SK-N-SH (cell line): ENCODE measurements around the gene IL22RA1. TPM values are rescaled to one million over a fixed set of nuclear protein-coding genes. Genes with fewer than 3 reads are reported as not detected.

Experiments used
- CTCF ChIA-PET: fragments of 300-600, 350-600 bp; formaldehyde crosslinking; extraction: SDS; loops from one replicate; lab custom pipeline; 2021; lab: Yijun Ruan, JAX
- POLR2A ChIA-PET: fragments of 350-600 bp; sonication (Branson Sonifier 250); formaldehyde crosslinking; extraction: SDS; loops from one replicate; lab custom pipeline; 2020; ENCODE audit warnings: antibody characterized with exemption, inconsistent platforms; lab: Yijun Ruan, JAX
- DNase-seq: peaks from one replicate; pipeline ENCODE4 v3.0.0; 2012
- H2AFZ ChIP-seq: fragments of 200-600 bp; sonication (generic); 2 replicates; pipeline ENCODE4 v1.8.1; 2016; ENCODE audit warnings: antibody characterized with exemption, mild to moderate bottlenecking, low read depth
- H3F3A ChIP-seq: fragments of 200-600 bp; sonication (generic); replicated peaks from 2 replicates; pipeline ENCODE3; 2016; ENCODE audit warnings: antibody characterized with exemption, mild to moderate bottlenecking; ENCODE audit not compliant: insufficient read depth
- H3K27ac ChIP-seq, 2 experiments: fragments of 200-500 bp in 1 of 2; fragments of 200-600 bp in 1 of 2; sonication (Bioruptor generic) in 1 of 2; sonication (generic), shearing (Covaris generic) in 1 of 2; 2 replicates each; pipeline versions ENCODE4 v1.5.1 to v1.6.1; 2014 to 2016; ENCODE audit warnings: low read depth in 2 of 2, inconsistent platforms in 1 of 2, low read length in 1 of 2, mild to moderate bottlenecking in 1 of 2, mixed read lengths in 1 of 2
- H3K27me3 ChIP-seq: fragments of 200-600 bp; sonication (generic), shearing (Covaris generic); 2 replicates; pipeline ENCODE4 v1.6.1; 2016; ENCODE audit warnings: mixed run types; ENCODE audit not compliant: insufficient read depth
- H3K36me3 ChIP-seq, 2 experiments: fragments of 200-500 bp in 1 of 2; fragments of 200-600 bp in 1 of 2; sonication (Bioruptor generic) in 1 of 2; sonication (generic) in 1 of 2; replicated peaks in 1 of 2; 2 replicates each; pipeline versions ENCODE3 to v1.5.1; 2014 to 2016; ENCODE audit warnings: low read length in 1 of 2, mild to moderate bottlenecking in 1 of 2; ENCODE audit not compliant: insufficient read depth in 2 of 2, control insufficient read depth in 1 of 2
- H3K4me1 ChIP-seq, 2 experiments: fragments of 200-500 bp in 1 of 2; fragments of 200-600 bp in 1 of 2; sonication (Bioruptor generic) in 1 of 2; sonication (generic), shearing (Covaris generic) in 1 of 2; 2 replicates each; pipeline versions ENCODE4 v1.5.1 to v1.6.1; 2014 to 2016; ENCODE audit warnings: low read depth in 1 of 2, low read length in 1 of 2, mixed run types in 1 of 2; ENCODE audit not compliant: insufficient read depth in 2 of 2, control insufficient read depth in 1 of 2
- H3K4me2 ChIP-seq: fragments of 200-600 bp; sonication (generic), shearing (Covaris generic); 2 replicates; pipeline ENCODE4 v1.6.1; 2017; ENCODE audit warnings: mixed run types
- H3K4me3 ChIP-seq, 2 experiments: fragments of 200-500 bp in 1 of 2; fragments of 200-600 bp in 1 of 2; sonication (Bioruptor generic) in 1 of 2; sonication (generic), shearing (Covaris generic) in 1 of 2; 2 replicates each; pipeline versions ENCODE4 v1.5.1 to v1.8.1; 2014 to 2016; ENCODE audit warnings: low read depth in 2 of 2, inconsistent platforms in 1 of 2, low read length in 1 of 2, mild to moderate bottlenecking in 1 of 2, mixed read lengths in 1 of 2, moderate library complexity in 1 of 2
- H3K79me2 ChIP-seq: fragments of 200-600 bp; sonication (generic); 2 replicates; pipeline ENCODE4 v1.8.1; 2017; ENCODE audit warnings: mild to moderate bottlenecking; ENCODE audit not compliant: insufficient read depth
- H3K9ac ChIP-seq: fragments of 200-600 bp; sonication (generic); 2 replicates; pipeline ENCODE4 v1.6.1; 2017; ENCODE audit warnings: mixed run types
- H3K9me2 ChIP-seq: fragments of 200-600 bp; sonication (generic); 2 replicates; pipeline ENCODE4 v1.6.1; 2017; ENCODE audit warnings: mixed run types
- H3K9me3 ChIP-seq: fragments of 200-600 bp; sonication (generic); 2 replicates; pipeline ENCODE4 v1.6.1; 2017; ENCODE audit warnings: mixed run types, mild to moderate bottlenecking, moderate library complexity
- H4K20me1 ChIP-seq: fragments of 200-600 bp; sonication (generic); 2 replicates; pipeline ENCODE4 v1.6.1; 2017; ENCODE audit warnings: mild to moderate bottlenecking, mixed run types; ENCODE audit not compliant: insufficient read depth
- CHD2 ChIP-seq: fragments of 150-350 bp; IDR thresholded peaks from 2 replicates; pipeline ENCODE4 v1.6.1; 2018; ENCODE audit warnings: low read length; ENCODE audit not compliant: partially characterized antibody
- ELF1 ChIP-seq: IDR thresholded peaks from 2 replicates; pipeline ENCODE4 v1.4.0; 2012
- EZH2phosphoT487 ChIP-seq: fragments of 200-600 bp; sonication (generic); IDR thresholded peaks from 2 replicates; pipeline ENCODE4 v1.6.1; 2017; ENCODE audit warnings: low read depth, mixed run types, mild to moderate bottlenecking, antibody characterized with exemption, moderate library complexity, borderline replicate concordance
- FOSL2 ChIP-seq: IDR thresholded peaks from 2 replicates; pipeline ENCODE4 v1.4.0; 2012; ENCODE audit warnings: low read depth, mild to moderate bottlenecking, moderate library complexity, borderline replicate concordance
- FOXM1 ChIP-seq: IDR thresholded peaks from 2 replicates; pipeline ENCODE4 v1.4.0; 2012; ENCODE audit warnings: low read depth, mild to moderate bottlenecking
- GATA2 ChIP-seq: sonication (generic); formaldehyde crosslinking; IDR thresholded peaks from 2 replicates; pipeline ENCODE4 v1.5.0; 2020; ENCODE audit warnings: mild to moderate bottlenecking, missing genetic modification reagents
- JUND ChIP-seq: IDR thresholded peaks from 2 replicates; pipeline ENCODE4 v1.4.0; 2012
- NFIC ChIP-seq: IDR thresholded peaks from 2 replicates; pipeline ENCODE4 v1.4.0; 2012; ENCODE audit warnings: borderline replicate concordance
- PBX3 ChIP-seq: IDR thresholded peaks from 2 replicates; pipeline ENCODE4; 2012
- POLR2AphosphoS5 ChIP-seq: IDR thresholded peaks from 2 replicates; pipeline ENCODE4 v1.6.1; 2012; ENCODE audit warnings: low read depth, low read length
- RAD21 ChIP-seq: IDR thresholded peaks from 2 replicates; pipeline ENCODE4 v1.6.1; 2012; ENCODE audit warnings: mild to moderate bottlenecking, low read length
- REST ChIP-seq: IDR thresholded peaks from 2 replicates; pipeline ENCODE4 v1.6.1; 2012; ENCODE audit warnings: mild to moderate bottlenecking, low read depth, low read length, moderate library complexity
- RFX5 ChIP-seq: IDR thresholded peaks from 2 replicates; pipeline ENCODE4 v1.6.1; 2012; ENCODE audit warnings: mild to moderate bottlenecking, improper control_type of control experiment, low read length
- SIN3A ChIP-seq: IDR thresholded peaks from 2 replicates; pipeline ENCODE4 v1.6.1; 2012; ENCODE audit warnings: low read depth, mild to moderate bottlenecking, low read length, moderate library complexity, borderline replicate concordance
- SMC3 ChIP-seq: IDR thresholded peaks from 2 replicates; pipeline ENCODE4 v1.6.1; 2012; ENCODE audit warnings: low read depth, low read length, improper control_type of control experiment
- TCF12 ChIP-seq: IDR thresholded peaks from 2 replicates; pipeline ENCODE4 v1.4.0; 2012
- USF1 ChIP-seq: IDR thresholded peaks from 2 replicates; pipeline ENCODE4 v1.4.0; 2012; ENCODE audit warnings: low read depth, borderline replicate concordance
- YY1 ChIP-seq: IDR thresholded peaks from 2 replicates; pipeline ENCODE4 v1.4.0; 2012; ENCODE audit warnings: low read depth, mild to moderate bottlenecking
- ZBTB33 ChIP-seq: IDR thresholded peaks from 2 replicates; pipeline ENCODE4 v1.4.0; 2012; ENCODE audit warnings: low read depth, borderline replicate concordance
- WGBS: methylation state at CpG from one replicate; pipeline ENCODE4 v1.1.6; 2017; ENCODE audit warnings: low lambda C conversion rate; 5-methylcytosine and 5-hydroxymethylcytosine counted together
- polyA plus RNA-seq, 3 experiments: library from polyadenylated mRNA; depleted of rRNA; stranded (reverse); fragments of >200 nt; gene quantifications; 2 replicates each; pipeline ENCODE4 v1.2.3, GENCODE V29; 2012

The IL22RA1 gene
- polyA plus RNA-seq, 1 of the 3 experiments (the other 2 are of a cell fraction): 0.03 TPM

- ChIA-PET POLR2A (no interaction called here), CTCF (no interaction called here)
- H3K9me3 ChIP-seq: no peaks in the 10 kb centered on the region
- DNase-seq: no peak
- H3K9me2 ChIP-seq: no peaks in the 10 kb centered on the region
- no peaks in the 10 kb centered on the region for H3K36me3 ChIP-seq
- TF ChIP-seq NFIC: peak; percentile 21; the same call in 1 of the 2 replicates
- no peak for TF ChIP-seq SIN3A
- TF ChIP-seq EZH2phosphoT487: no peak
- peak; percentile 37; the same call in 1 of the 2 replicates for TF ChIP-seq FOSL2
- TF ChIP-seq SMC3: no peak
- TF ChIP-seq PBX3: no peak
- H3K27ac ChIP-seq: peak overlapping the region in 1 of 2 experiments; percentile 52; a peak in 2 of 4 replicates
- over 99% methylated on average over 6 of the region's 18 CpGs for WGBS
- peak overlapping the region; percentile 35; the same call in 1 of the 2 replicates for H3K4me2 ChIP-seq
- peaks cover 10 to 53% of the 10 kb centered on the region in 2 experiments; a peak in 2 of 4 replicates for H3K4me1 ChIP-seq
- no peaks in the 10 kb centered on the region for H3K27me3 ChIP-seq
- no peaks in the 10 kb centered on the region for H4K20me1 ChIP-seq
- H2AFZ ChIP-seq: peak overlapping the region; percentile 74; the same call in 1 of the 2 replicates
- no peak overlapping the region for H3K9ac ChIP-seq
- H3K79me2 ChIP-seq: no peaks in the 10 kb centered on the region
- peaks cover 3% of the 10 kb centered on the region for H3F3A ChIP-seq
- no peak overlapping the region for H3K4me3 ChIP-seq
Measured at GRCh38 chr1:24107462-24108138, 35.3 kb downstream of the IL22RA1 start.

- POLR2A ChIA-PET: no interaction called here
- 75% methylated on average over 6 of the region's 19 CpGs for WGBS
- CTCF ChIA-PET: interaction anchor here (0.5 to 3.5 kb wide), 5 partner anchors 13 to 153 kb away, joined by 3 to 19 read pairs (median 3); no protein-coding TSS in a partner anchor
- TF ChIP-seq JUND: no peak
- TF ChIP-seq RFX5: no peak
- TF ChIP-seq ELF1: no peak
- TF ChIP-seq RAD21: no peak
- no peak for TF ChIP-seq REST
- no peak for TF ChIP-seq FOXM1
- TF ChIP-seq YY1: no peak
- no peak for TF ChIP-seq EZH2phosphoT487
- no peak for TF ChIP-seq NFIC
- TF ChIP-seq SIN3A: no peak
- no peak for TF ChIP-seq ZBTB33
- TF ChIP-seq CHD2: no peak
- no peak for TF ChIP-seq TCF12
- no peak for TF ChIP-seq USF1
- TF ChIP-seq POLR2AphosphoS5: no peak
- TF ChIP-seq GATA2 (CRISPR knock-in tag): no peak
Measured at GRCh38 chr1:24105368-24106160, 37.4 kb downstream of the IL22RA1 start.

More at GRCh38 chr1:24105368-24106160, 37.4 kb downstream of the IL22RA1 start:
- no peak for DNase-seq
- Histone ChIP-seq H3K79me2 (no peaks in the 10 kb centered on the region), H3K9ac (no peak overlapping the region), H3K27me3 (no peaks in the 10 kb centered on the region), H3K4me1 (peaks cover 10 to 37% of the 10 kb centered on the region in 2 experiments; a peak in 2 of 4 replicates), H4K20me1 (no peaks in the 10 kb centered on the region), H3K4me2 (no peak overlapping the region), H3F3A (peaks cover 3% of the 10 kb centered on the region), H3K36me3 (no peaks in the 10 kb centered on the region), H3K9me3 (no peaks in the 10 kb centered on the region), H3K4me3 (no peak overlapping the region), H3K9me2 (no peaks in the 10 kb centered on the region), H2AFZ (no peak overlapping the region), H3K27ac (no peak overlapping the region)
